ENCODE results near the gene ZPBP.
A peak's percentile ranks its signal among the peaks of the same experiment; 100 is the strongest.
"Not testable (repeated sequence)": the region's sequence is repeated elsewhere in the genome, so short reads cannot be mapped to it uniquely, and the experiment has no call there.

The ZPBP gene

GRCh38 chr7:50092579-50093491 is at the start of gene ZPBP:
Gene ZPBP (minus strand): TSS chr7:50093246. CDS start chr7:50093194, 52 bp downstream.
- peak; percentile 20 for DNase-seq

- peak; percentile 23 for DNase-seq
Measured at GRCh38 chr7:50142425-50143017, 49.5 kb upstream of the ZPBP start.

GRCh38 chr7:50141854-50142253 is 48.8 kb upstream of the ZPBP start:
- DNase-seq, result no peak

- no peak for DNase-seq
Measured at GRCh38 chr7:50141131-50141530, 48.1 kb upstream of the ZPBP start.

GRCh38 chr7:50140688-50141087 is 47.6 kb upstream of the ZPBP start:
- no peak for DNase-seq

GRCh38 chr7:50138101-50138500 is 45.1 kb upstream of the ZPBP start:
- no peak for DNase-seq

GRCh38 chr7:50125766-50126165 is 32.7 kb upstream of the ZPBP start:
- DNase-seq, result no peak

GRCh38 chr7:50121286-50121685 is 28.2 kb upstream of the ZPBP start:
- DNase-seq, result no peak

GRCh38 chr7:50119815-50120637 is 27.0 kb upstream of the ZPBP start:
- no peak for DNase-seq

- DNase-seq, result no peak
Measured at GRCh38 chr7:50112250-50112649, 19.2 kb upstream of the ZPBP start.

GRCh38 chr7:50101873-50102272 is 8.8 kb upstream of the ZPBP start:
- no peak for DNase-seq

- DNase-seq, result no peak
Measured at GRCh38 chr7:50095634-50096033, 2.6 kb upstream of the ZPBP start.

GRCh38 chr7:50088463-50089129 is 4.5 kb downstream of the ZPBP start:
- DNase-seq, result no peak

GRCh38 chr7:50085344-50085743 is 7.7 kb downstream of the ZPBP start:
- DNase-seq, result no peak

- no peak for DNase-seq
Measured at GRCh38 chr7:50073093-50073492, 20.0 kb downstream of the ZPBP start.

- DNase-seq, result no peak
Measured at GRCh38 chr7:50069613-50070012, 23.4 kb downstream of the ZPBP start.

- peak; percentile 30 for DNase-seq
Measured at GRCh38 chr7:50068850-50069551, 24.0 kb downstream of the ZPBP start.

GRCh38 chr7:50068026-50068425 is 25.0 kb downstream of the ZPBP start:
- DNase-seq, result no peak

- no peak for DNase-seq
Measured at GRCh38 chr7:50062951-50063350, 30.1 kb downstream of the ZPBP start.

GRCh38 chr7:50056131-50056530 is 36.9 kb downstream of the ZPBP start:
- DNase-seq, result no peak

- no peak for DNase-seq
Measured at GRCh38 chr7:50047716-50048115, 45.3 kb downstream of the ZPBP start.

GRCh38 chr7:50041165-50041564 is 51.9 kb downstream of the ZPBP start:
- DNase-seq, result not testable (repeated sequence)
